Measurements from ENCODE around the gene CD300H. TPM values are rescaled to one million over a fixed set of nuclear protein-coding genes. Genes with fewer than 3 reads are reported as not detected.

Gene CD300H
- total RNA-seq, 2 experiments from 2014 or later = not detected

DNA sequence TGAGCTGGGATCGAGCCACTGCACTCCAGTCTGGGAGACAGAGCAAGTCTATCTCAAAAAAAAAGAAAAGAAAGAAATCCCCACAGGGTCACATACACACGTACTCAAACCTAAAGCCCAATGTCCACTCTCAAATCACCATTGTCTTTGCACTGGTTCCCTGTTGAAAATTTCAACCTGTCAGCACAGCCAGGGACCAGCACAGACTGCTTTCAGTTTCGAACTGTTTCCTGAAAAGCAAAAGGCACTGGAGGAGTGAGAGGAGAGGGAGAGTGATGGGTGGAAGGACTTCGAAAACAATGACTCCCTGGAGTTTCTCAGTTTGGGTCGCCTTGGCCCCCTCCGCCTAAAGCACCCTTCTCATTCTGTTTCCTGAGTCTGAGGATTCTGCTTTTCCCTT is 12.4 kb downstream of the CD300H start:
- Mint-ChIP-seq H3K4me1 (ENCODE audit: low read depth) (peaks cover 5% of the 10 kb centered on the region), H3K36me3 (ENCODE audit: low read depth) (no peaks in the 10 kb centered on the region), H3K27me3 (peaks cover 3% of the 10 kb centered on the region), H3K9me3 (no peaks in the 10 kb centered on the region), H3K4me3 (no peak overlapping the region), H3K27ac (no peak overlapping the region)
- CTCF ChIA-PET = interaction anchor here (0.8 kb wide), 1 partner anchor 32 kb away, joined by 3 read pairs; no protein-coding TSS in a partner anchor
- ATAC-seq = no peak
- no peak for DNase-seq
- intact Hi-C loops (cut with micrococcal nuclease) = no loop called here
- TF ChIP-seq CTCF (IDR thresholded peaks at IDR 0.05) = no peak
- POLR2A ChIA-PET = no interaction called here

GRCh38 chr17:74552037-74552436 is 15.3 kb downstream of the CD300H start:
- CTCF ChIA-PET = interaction anchor here (0.9 to 1.8 kb wide), 2 partner anchors 9 to 14 kb away, joined by 3 to 9 read pairs; partner anchors contain the start of gene CD300H

DNA sequence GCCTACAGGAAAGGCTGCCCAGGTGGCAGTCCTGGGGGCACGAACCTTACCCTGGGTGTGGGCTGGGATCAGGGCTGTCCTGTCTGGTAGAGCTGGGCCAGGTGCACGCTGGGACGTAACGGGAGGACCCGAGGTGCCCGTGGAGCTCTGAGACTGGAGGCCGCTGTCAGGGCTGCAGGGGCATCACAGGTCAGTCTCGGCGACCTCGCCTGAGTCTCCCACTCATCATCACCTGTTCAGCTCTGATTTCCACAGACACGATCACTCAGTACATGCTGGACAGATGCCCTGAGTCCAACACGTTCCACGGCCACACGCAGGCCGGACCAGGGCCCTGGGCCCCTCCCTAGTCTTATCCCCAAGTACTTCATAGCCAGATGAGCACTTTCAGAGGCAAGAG is 16.7 kb downstream of the CD300H start:
- Mint-ChIP-seq H3K4me1 (ENCODE audit: low read depth) (peaks cover 7% of the 10 kb centered on the region), H3K4me3 (no peak overlapping the region)
- TF ChIP-seq CTCF (IDR thresholded peaks at IDR 0.05) = no peak

More at GRCh38 chr17:74552037-74552436, 15.3 kb downstream of the CD300H start:
- H3K4me3 Mint-ChIP-seq = no peak overlapping the region
- peaks cover 4% of the 10 kb centered on the region for H3K27me3 Mint-ChIP-seq
- POLR2A ChIA-PET = no interaction called here
- H3K4me1 Mint-ChIP-seq (ENCODE audit: low read depth) = peaks cover 7% of the 10 kb centered on the region
- no peaks in the 10 kb centered on the region for H3K9me3 Mint-ChIP-seq
- DNase-seq (no peak), ATAC-seq (no peak)
- H3K36me3 Mint-ChIP-seq (ENCODE audit: low read depth) = no peaks in the 10 kb centered on the region
- intact Hi-C loops (cut with micrococcal nuclease) = no loop called here
- no peak for TF ChIP-seq CTCF (IDR thresholded peaks at IDR 0.05)
- H3K27ac Mint-ChIP-seq = no peak overlapping the region

GRCh38 chr17:74549343-74549742 is 18.0 kb downstream of the CD300H start:
- ATAC-seq (no peak), DNase-seq (no peak)
- CTCF ChIA-PET = no interaction called here
- Mint-ChIP-seq H3K9me3 (no peaks in the 10 kb centered on the region), H3K27me3 (peaks cover 4% of the 10 kb centered on the region), H3K27ac (no peak overlapping the region), H3K4me3 (no peak overlapping the region), H3K36me3 (ENCODE audit: low read depth) (no peaks in the 10 kb centered on the region), H3K4me1 (ENCODE audit: low read depth) (peaks cover 7% of the 10 kb centered on the region)
- TF ChIP-seq CTCF (IDR thresholded peaks at IDR 0.05) = no peak
- POLR2A ChIA-PET = no interaction called here
- intact Hi-C loops (cut with micrococcal nuclease) = no loop called here

More for the DNA sequence above, 16.7 kb downstream of the CD300H start:
- H3K36me3 Mint-ChIP-seq (ENCODE audit: low read depth) = no peaks in the 10 kb centered on the region
- ChIA-PET CTCF (no interaction called here), POLR2A (no interaction called here)
- ATAC-seq (no peak), DNase-seq (no peak)
- intact Hi-C loops (cut with micrococcal nuclease) = no loop called here
- H3K27ac Mint-ChIP-seq = no peak overlapping the region
- no peaks in the 10 kb centered on the region for H3K9me3 Mint-ChIP-seq
- peaks cover 4% of the 10 kb centered on the region for H3K27me3 Mint-ChIP-seq

DNA sequence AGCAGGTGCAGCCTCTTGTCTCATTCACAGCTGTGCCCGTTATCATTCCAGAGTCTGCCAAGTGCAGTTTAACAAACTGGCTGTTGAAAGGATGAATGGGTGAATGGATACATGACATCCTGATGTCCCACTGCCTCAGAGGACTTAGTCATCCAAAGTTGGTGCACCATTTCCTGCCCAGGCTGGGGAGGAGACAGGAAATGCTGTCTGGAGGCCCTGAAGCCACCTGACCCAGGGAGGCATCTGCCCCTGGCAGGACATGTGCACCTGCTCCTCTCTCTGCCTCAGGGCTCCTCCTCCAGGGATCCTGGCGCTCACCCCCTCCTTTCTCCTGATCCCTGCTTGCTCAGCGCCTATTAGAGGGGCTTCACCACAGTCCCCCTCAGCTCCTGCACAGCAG is 19.6 kb downstream of the CD300H start:
- CTCF ChIA-PET = interaction anchor here (0.7 kb wide), 1 partner anchor 185 kb away, joined by 3 read pairs; no protein-coding TSS in a partner anchor
- Mint-ChIP-seq H3K27me3 (peaks cover 4% of the 10 kb centered on the region), H3K36me3 (ENCODE audit: low read depth) (no peaks in the 10 kb centered on the region), H3K27ac (peak overlapping the region; percentile 73), H3K4me1 (ENCODE audit: low read depth) (peaks cover 7% of the 10 kb centered on the region), H3K4me3 (no peak overlapping the region), H3K9me3 (no peaks in the 10 kb centered on the region)
- POLR2A ChIA-PET = no interaction called here
- no peak for TF ChIP-seq CTCF (IDR thresholded peaks at IDR 0.05)
- intact Hi-C loops (cut with micrococcal nuclease) = no loop called here
- ATAC-seq (peak; percentile 89), DNase-seq (peak; percentile 56)
